ENCODE data around the gene SORBS1.
A peak's percentile ranks its signal among the peaks of the same experiment; 100 is the strongest.
"Not testable (repeated sequence)": the region's sequence is repeated elsewhere in the genome, so short reads cannot be mapped to it uniquely, and the experiment has no call there.

The SORBS1 gene

DNA sequence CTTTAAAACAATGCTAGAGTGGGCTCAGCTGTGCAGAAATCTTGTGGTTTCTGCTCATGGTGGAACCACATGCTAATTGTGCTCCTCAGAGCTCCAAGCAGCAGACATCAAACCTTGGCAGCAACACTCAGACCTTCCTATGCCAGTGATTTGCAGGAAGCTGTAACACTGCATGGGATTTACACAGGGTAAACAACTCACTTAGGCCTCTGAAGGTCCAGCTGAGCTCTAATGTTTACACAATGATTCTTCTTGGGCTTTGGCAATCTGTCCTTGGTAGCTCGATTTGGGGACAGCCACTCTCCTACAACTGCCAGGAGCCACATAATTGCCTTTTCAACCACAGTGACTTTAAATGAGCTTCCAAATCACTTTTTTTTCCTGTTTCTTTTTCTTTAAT is 172.6 kb downstream of the SORBS1 start:
- DNase-seq (ENCODE audit: low spot score): no peak

- DNase-seq (ENCODE audit: low spot score): no peak
Observed at GRCh38 chr10:95388109-95388471, 173.1 kb downstream of the SORBS1 start.

GRCh38 chr10:95384011-95384704 is 177.0 kb downstream of the SORBS1 start:
- no peak for DNase-seq (ENCODE audit: low spot score)

DNA sequence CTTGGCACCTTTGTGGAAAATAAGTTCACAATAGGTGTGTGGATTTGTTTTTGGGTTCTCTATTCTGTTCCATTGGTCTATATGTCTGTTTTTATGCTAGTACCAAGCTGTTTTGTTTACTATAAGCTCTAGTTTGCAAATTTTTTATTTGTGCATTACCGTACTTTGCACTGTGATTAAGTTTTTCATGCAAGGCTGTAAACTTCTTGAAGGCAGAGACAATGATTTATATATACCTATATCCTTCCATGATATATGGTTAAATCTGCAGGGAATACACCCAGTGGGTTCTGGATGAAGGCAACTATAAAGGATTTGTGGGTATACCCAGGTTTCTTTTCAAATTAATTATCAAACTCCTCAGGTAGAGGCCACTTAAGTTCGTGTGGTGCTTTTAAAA is 178.6 kb downstream of the SORBS1 start:
- DNase-seq (ENCODE audit: low spot score): no peak

DNA sequence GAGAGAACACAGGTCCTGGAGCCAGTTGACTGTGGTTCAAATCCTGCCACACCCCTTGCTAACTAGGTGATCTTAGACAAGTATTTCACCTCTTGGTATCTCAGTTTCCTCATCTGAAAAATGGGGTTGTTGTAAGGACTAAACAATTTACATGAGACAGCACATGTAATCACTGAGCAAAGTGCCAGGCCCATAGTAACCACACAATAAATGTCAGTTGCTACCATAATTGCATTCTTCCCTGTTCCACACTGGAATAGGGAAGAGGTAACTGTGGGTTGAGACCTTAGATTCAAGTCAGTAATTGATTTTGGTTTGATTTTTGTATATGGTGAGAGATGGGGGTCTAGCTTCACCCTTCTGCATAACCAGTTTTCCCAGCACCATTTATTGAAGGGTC is 179.0 kb downstream of the SORBS1 start:
- DNase-seq (ENCODE audit: low spot score): no peak

DNA sequence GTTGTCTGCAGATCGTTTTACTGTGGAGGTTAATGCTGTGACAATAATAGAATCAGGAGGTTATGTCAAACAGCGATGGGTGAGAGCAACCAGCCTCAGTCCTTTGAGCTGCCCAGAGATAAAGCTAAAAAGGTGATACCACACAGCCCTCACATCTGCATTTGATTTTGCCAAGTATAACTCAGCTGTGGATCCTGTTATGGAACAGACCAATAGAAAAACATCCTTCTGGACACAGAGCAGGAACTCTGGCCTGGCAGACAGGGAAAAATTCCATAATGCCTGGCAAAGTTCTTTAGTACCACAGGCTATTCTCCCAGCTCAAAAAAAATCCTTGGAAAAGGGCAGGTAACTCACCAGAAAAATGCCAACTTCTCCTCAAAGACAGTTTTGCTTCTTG is 183.2 kb downstream of the SORBS1 start:
- no peak for DNase-seq (ENCODE audit: low spot score)

DNA sequence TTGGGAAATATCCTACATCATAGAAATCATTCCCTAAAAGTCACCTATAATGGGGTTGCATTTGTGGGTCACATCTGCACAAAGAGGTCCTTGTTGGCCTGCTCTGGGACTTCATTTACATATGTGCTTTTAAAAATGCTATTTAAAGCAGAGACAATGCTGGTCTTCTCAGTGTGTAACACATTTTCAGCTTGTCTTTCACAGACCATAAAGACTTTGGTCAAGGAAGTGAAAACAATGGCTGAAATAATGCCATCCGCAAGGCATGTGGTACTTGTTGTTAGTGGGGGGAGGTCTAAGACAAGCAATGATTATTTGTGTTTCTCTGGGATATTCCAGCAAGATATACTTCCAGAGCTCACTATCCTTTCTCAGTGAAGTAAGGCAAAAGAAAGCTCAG is 185.8 kb downstream of the SORBS1 start:
- DNase-seq (ENCODE audit: low spot score): no peak

- DNase-seq (ENCODE audit: low spot score): peak; percentile 84
Observed at GRCh38 chr10:95374597-95375209, 186.5 kb downstream of the SORBS1 start.

GRCh38 chr10:95373660-95374059 is 187.5 kb downstream of the SORBS1 start:
- DNase-seq (ENCODE audit: low spot score): no peak

DNA sequence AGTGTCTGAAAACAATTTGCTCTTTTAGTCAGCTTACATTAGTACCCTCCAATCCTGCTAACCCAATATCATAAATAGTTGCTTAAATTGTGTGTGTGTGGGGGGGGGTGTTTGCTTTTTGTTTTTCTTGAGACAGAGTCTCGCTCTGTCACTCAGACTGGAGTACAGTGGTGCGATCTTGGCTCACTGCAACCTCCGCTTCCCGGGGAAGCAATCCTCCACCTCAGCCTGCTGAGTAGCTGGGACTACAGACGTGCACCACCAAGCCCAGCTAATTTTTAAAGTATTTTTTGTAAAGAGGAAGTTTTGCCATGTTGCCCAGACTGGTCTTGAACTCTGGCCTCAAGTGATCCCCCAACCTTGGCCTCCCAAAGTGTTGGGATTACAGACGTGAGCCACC is 196.8 kb downstream of the SORBS1 start:
- DNase-seq (ENCODE audit: low spot score): no peak

GRCh38 chr10:95363303-95363912 is 197.8 kb downstream of the SORBS1 start:
- peak; percentile 65 for DNase-seq (ENCODE audit: low spot score)

GRCh38 chr10:95360122-95360714 is 201.0 kb downstream of the SORBS1 start:
- no peak for DNase-seq (ENCODE audit: low spot score)

GRCh38 chr10:95359466-95359865 is 201.7 kb downstream of the SORBS1 start:
- DNase-seq (ENCODE audit: low spot score): no peak

DNA sequence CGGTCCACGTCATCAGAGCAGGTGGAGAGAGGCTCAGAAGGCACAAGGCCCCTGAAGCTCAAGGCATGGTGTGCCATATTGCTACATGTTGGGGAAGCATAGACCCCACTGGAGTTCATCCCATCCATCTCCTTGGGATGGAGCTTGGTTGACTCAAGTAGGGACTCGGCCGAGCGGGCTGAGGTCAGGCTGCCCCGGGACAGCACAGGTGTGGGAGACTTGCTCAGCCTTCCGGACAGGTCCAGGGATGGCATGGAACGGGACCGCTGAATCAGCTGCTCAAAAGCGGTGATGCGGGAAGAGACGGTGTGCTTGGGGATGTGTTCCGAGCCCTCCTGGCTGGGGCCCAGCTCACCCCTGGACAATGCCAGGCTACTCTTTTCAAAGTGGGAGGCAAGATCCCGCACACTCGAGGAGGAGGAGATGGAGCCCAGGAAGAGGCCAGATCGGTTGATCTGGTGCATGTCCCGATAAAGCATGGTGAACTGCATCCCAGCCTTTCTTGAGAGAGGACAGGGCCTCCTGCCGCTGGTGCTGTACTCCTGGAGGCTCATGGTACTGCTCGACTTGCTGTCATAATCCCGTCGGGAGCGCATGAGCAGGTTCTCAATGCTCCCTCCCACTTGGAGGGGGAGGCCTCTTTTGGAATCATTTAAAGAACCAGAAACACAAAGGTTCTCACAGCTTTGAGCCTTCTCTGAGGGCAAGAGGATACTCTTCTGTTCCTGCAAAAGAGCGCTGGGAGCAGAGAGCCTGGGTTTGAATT is 204.8 kb downstream of the SORBS1 start:
- no peak for DNase-seq (ENCODE audit: low spot score)

DNA sequence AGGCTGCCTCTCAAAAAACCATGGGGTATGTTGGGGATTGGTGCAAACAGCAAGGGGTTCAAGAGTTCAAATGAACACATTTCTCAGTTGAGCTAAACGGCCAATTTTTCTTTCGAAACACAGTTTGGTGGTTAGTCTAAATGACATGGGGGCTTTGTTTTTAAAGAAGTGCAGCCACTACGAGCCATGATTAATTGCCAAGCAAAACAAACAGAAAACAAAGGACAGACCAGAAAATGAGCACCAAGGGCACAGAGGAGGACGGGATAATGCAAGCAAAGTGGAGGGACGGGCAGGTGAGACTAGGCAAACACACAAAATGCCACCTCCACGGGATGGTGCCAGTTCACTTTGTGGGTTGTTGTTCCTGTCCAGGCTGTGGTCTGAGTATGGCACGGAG is 205.9 kb downstream of the SORBS1 start:
- DNase-seq (ENCODE audit: low spot score): no peak

GRCh38 chr10:95354110-95354509 is 207.1 kb downstream of the SORBS1 start:
- no peak for DNase-seq (ENCODE audit: low spot score)

GRCh38 chr10:95353123-95353522 is 208.0 kb downstream of the SORBS1 start:
- no peak for DNase-seq (ENCODE audit: low spot score)

DNA sequence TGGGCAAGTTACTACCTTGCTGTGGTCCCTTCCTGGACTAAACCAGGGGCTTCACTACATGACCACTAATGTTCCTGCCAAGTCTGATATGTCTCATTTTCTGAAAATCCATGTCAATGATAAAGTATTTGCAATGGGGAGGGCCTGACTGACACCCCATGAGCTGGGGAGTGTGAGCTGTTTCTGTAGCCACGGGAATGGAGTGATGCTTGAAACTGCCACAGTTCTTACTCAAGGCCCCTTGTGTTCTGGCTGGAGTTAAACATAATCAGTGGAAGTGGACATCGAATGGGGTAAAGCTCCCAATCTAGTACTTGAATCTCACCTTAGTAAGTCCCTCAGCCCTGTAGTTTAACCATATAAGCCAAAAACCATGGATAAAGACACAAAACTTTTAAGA is 208.5 kb downstream of the SORBS1 start:
- DNase-seq (ENCODE audit: low spot score): no peak

DNA sequence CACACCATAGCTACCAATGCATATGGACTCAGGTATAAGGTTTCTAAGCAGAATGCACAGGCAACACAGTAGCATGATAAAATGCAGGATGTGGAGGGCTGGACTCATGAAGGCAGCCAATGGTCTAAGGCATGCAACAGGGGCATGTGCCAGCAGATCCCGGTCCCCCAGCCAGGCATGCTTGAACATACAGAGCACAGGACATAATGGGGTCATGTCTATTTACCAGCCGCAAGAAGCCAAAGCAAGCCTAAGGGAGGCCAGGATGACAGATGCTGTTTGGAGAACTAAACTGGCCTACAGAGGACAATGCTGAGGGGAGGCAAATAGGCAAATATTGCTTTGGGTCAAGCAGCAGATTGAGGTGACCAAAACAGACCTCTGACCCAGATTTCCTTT is 210.3 kb downstream of the SORBS1 start:
- no peak for DNase-seq (ENCODE audit: low spot score)

- peak; percentile 44 for DNase-seq (ENCODE audit: low spot score)
Observed at GRCh38 chr10:95350219-95350829, 210.8 kb downstream of the SORBS1 start.

DNA sequence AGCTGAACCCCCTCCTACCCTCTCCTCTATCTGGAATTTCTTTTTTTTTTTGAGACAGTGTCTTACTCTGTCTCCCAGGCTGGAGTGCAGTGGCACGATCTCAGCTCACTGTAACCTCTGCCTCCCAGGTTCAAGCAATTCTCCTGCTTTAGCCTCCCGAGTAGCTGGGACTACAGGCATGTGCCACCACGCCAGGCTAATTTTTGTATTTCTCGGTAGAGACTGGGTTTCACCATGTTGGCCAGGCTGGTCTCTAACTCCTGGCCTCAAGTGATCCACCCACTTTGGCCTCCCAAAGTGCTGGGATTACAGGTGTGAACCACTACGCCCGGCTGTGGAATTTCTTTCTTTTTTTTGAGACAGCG is 213.8 kb downstream of the SORBS1 start:
- DNase-seq (ENCODE audit: low spot score): not testable (repeated sequence)

DNA sequence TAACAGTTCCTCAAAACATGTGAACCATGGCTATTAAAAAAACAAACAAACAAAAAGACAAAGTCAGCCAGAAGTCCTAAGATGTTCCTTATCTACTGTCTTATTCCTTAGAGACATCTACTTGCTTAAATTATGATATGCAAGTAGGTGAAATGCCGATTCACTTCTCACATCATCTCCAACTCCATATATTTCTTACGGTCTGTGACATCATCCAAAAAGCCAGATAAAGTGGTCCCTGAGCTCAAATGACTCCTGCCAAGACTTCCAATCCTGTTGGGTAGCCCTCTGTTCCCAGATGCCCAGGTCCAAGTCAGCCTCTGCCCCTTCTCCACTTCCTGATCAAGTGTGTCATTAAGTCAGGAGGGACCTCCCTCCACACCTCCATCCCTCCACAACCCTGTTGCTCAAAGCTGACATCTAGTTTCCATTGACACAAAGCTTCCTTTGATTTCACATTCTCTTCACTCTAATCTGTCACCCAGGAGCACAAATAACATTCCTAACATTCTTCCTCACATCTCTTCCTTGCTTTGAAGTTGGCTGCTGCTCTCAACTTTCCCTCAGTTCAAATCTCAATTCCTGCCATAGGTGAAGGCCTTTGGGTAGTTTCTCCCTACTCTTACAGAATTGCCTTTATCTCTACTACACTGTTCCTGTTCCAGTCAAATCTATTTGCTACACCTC is 214.3 kb downstream of the SORBS1 start:
- DNase-seq (ENCODE audit: low spot score): no peak
